NCI-H1105 treated with DMSO at 0.1 percent for 48 hours (cell line): ENCODE measurements around the gene ERBB4.

Experiments used
- DNase-seq: peaks from one replicate; lab custom pipeline; 2025; lab: John Stamatoyannopoulos, UW

Gene ERBB4

GRCh38 chr2:212364112-212364985, 174.3 kb downstream of the ERBB4 start:
- no peak for DNase-seq

GRCh38 chr2:212361174-212361756, 177.3 kb downstream of the ERBB4 start:
- no peak for DNase-seq

- no peak for DNase-seq
Measured at GRCh38 chr2:212360068-212360460, 178.5 kb downstream of the ERBB4 start.

- peak; percentile 7 for DNase-seq
Measured at GRCh38 chr2:212359425-212360067, 179.1 kb downstream of the ERBB4 start.

- DNase-seq: no peak
Measured at GRCh38 chr2:212357606-212358005, 181.0 kb downstream of the ERBB4 start.

GRCh38 chr2:212354382-212354781, 184.2 kb downstream of the ERBB4 start:
- no peak for DNase-seq

- no peak for DNase-seq
Measured at GRCh38 chr2:212348501-212348900, 190.1 kb downstream of the ERBB4 start.

GRCh38 chr2:212346865-212347264, 191.7 kb downstream of the ERBB4 start:
- DNase-seq: no peak

- DNase-seq: no peak
Measured at GRCh38 chr2:212345966-212346365, 192.6 kb downstream of the ERBB4 start.

- DNase-seq: no peak
Measured at GRCh38 chr2:212344131-212344530, 194.5 kb downstream of the ERBB4 start.

- DNase-seq: no peak
Measured at GRCh38 chr2:212343167-212343566, 195.4 kb downstream of the ERBB4 start.

GRCh38 chr2:212337486-212338343, 200.9 kb downstream of the ERBB4 start:
- no peak for DNase-seq

- no peak for DNase-seq
Measured at GRCh38 chr2:212337036-212337435, 201.6 kb downstream of the ERBB4 start.

GRCh38 chr2:212330263-212330662, 208.3 kb downstream of the ERBB4 start:
- DNase-seq: no peak

- no peak for DNase-seq
Measured at GRCh38 chr2:212328712-212329496, 209.7 kb downstream of the ERBB4 start.

GRCh38 chr2:212328136-212328535, 210.5 kb downstream of the ERBB4 start:
- no peak for DNase-seq

- DNase-seq: no peak
Measured at GRCh38 chr2:212327171-212327809, 211.3 kb downstream of the ERBB4 start.

GRCh38 chr2:212318636-212319035, 220.0 kb downstream of the ERBB4 start:
- DNase-seq: no peak

GRCh38 chr2:212314680-212315079, 223.9 kb downstream of the ERBB4 start:
- DNase-seq: no peak

- DNase-seq: no peak
Measured at GRCh38 chr2:212311807-212312404, 226.7 kb downstream of the ERBB4 start.
